Transverse colon (tissue), 4 donors: ENCODE data around the gene CAVIN1.

Source experiments
- EP300 ChIP-seq: sonication (generic); formaldehyde crosslinking; IDR thresholded peaks from one replicate; pipeline ENCODE4 v1.6.1; 2017; ENCODE audit warnings: antibody characterized with exemption, low read depth
- POLR2A ChIP-seq: fragments of 450-650 bp; IDR thresholded peaks from one replicate; pipeline ENCODE4 v1.6.1; 2016; ENCODE audit warnings: antibody characterized with exemption, mild to moderate bottlenecking, moderate library complexity
- POLR2AphosphoS5 ChIP-seq, 3 donors: sonication (generic); formaldehyde crosslinking; IDR thresholded peaks; one replicate each; pipeline ENCODE4 v1.6.1; 2016; ENCODE audit warnings: antibody characterized with exemption in 3 of 3
- TF ChIP-seq, protein P1 (sequence below), 5 experiments: fragments of 200-600 bp in 3 of 5; fragments of 450-650 bp in 2 of 5; sonication (generic) in 3 of 5; IDR thresholded peaks; 1 replicate in 2 of 5; 2 replicates in 3 of 5; pipeline ENCODE4 v1.5.1; 2016 to 2017; ENCODE audit warnings: antibody characterized with exemption in 5 of 5, inconsistent platforms in 3 of 5, mild to moderate bottlenecking in 2 of 5, moderate library complexity in 1 of 5

DNA sequence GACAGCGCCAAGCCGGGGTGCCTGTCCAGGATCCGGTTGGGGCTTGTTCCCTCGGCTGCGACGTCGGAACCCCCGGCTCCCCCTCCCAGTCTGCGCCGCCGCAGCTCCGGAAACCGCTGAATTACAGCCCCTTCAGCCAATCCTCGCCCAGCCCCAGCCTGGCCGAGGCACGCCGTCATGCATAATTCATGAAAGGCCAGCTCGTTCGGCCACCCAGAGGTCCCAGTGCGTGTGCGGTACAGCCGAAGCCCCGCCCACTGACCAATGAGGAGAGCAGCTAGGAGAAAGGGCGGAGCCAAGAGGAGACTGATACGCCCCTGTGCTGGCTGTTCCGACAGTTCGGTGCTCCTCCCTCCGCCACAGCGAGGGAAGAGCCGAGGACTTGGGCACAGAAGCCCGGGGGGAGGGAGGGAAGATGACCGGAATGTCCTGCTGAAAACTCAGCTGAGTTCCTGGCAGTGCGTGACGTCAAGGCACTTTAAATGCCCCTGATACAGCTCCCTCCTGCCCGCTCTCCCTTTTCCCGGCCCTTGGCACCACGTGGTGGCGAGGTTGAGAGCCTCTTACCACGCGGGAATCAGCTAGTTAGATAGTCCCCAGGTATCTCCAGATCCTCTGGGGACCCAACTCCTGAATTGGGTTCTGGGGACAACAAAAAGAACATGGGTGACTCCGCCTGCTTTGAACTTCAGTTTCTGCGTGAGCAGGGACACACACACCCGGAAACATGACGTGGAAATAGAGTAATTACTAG, 34.5 kb downstream of the CAVIN1 start, which contains the start of gene STAT3:
- TF ChIP-seq POLR2AphosphoS5 (IDR thresholded peaks at IDR 0.05) (peak; percentile 96 to 97 (median 97)), EP300 (peak; percentile 100), POLR2A (peak; percentile 95)
- TF ChIP-seq, protein P1, sequence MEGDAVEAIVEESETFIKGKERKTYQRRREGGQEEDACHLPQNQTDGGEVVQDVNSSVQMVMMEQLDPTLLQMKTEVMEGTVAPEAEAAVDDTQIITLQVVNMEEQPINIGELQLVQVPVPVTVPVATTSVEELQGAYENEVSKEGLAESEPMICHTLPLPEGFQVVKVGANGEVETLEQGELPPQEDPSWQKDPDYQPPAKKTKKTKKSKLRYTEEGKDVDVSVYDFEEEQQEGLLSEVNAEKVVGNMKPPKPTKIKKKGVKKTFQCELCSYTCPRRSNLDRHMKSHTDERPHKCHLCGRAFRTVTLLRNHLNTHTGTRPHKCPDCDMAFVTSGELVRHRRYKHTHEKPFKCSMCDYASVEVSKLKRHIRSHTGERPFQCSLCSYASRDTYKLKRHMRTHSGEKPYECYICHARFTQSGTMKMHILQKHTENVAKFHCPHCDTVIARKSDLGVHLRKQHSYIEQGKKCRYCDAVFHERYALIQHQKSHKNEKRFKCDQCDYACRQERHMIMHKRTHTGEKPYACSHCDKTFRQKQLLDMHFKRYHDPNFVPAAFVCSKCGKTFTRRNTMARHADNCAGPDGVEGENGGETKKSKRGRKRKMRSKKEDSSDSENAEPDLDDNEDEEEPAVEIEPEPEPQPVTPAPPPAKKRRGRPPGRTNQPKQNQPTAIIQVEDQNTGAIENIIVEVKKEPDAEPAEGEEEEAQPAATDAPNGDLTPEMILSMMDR (IDR thresholded peaks at IDR 0.05): no peak
